HK-2 (cell line): Measurements from ENCODE around the gene FAM120A.
A peak's percentile ranks its signal among the peaks of the same experiment; 100 is the strongest.

Experiments
- DNase-seq: peaks from one replicate; pipeline ENCODE4 v3.0.0-alpha.2; 2018; ENCODE audit not compliant: unreplicated experiment

Gene FAM120A

GRCh38 chr9:93451849-93452709 lies 594 bp downstream of the FAM120A start:
- DNase-seq, result peak; percentile 67

GRCh38 chr9:93452710-93453046 lies 1.2 kb downstream of the FAM120A start:
- peak; percentile 28 for DNase-seq

GRCh38 chr9:93453047-93453914 lies 1.8 kb downstream of the FAM120A start, which contains the start of gene FAM120AOS:
TSS of gene FAM120AOS (minus strand) at chr9:93453581. CDS start at chr9:93452709, 872 bp downstream.
- DNase-seq, result peak; percentile 92

- no peak for DNase-seq
Observed at GRCh38 chr9:93456022-93456421, 4.5 kb downstream of the FAM120A start.

GRCh38 chr9:93456504-93456903 lies 5.0 kb downstream of the FAM120A start:
- DNase-seq, result no peak

GRCh38 chr9:93457006-93457405 lies 5.5 kb downstream of the FAM120A start:
- no peak for DNase-seq

- DNase-seq, result no peak
Observed at GRCh38 chr9:93458712-93459111, 7.2 kb downstream of the FAM120A start.

GRCh38 chr9:93459432-93459847 lies 8.0 kb downstream of the FAM120A start:
- no peak for DNase-seq

GRCh38 chr9:93460689-93461413 lies 9.4 kb downstream of the FAM120A start:
- no peak for DNase-seq

- no peak for DNase-seq
Observed at GRCh38 chr9:93461414-93461743, 9.9 kb downstream of the FAM120A start.

- no peak for DNase-seq
Observed at GRCh38 chr9:93461821-93462220, 10.3 kb downstream of the FAM120A start.

- no peak for DNase-seq
Observed at GRCh38 chr9:93463638-93464248, 12.3 kb downstream of the FAM120A start.

GRCh38 chr9:93464395-93464794 lies 12.9 kb downstream of the FAM120A start:
- no peak for DNase-seq

- DNase-seq, result no peak
Observed at GRCh38 chr9:93464876-93465275, 13.4 kb downstream of the FAM120A start.

- DNase-seq, result no peak
Observed at GRCh38 chr9:93465855-93466254, 14.4 kb downstream of the FAM120A start.

- DNase-seq, result no peak
Observed at GRCh38 chr9:93466416-93467061, 15.1 kb downstream of the FAM120A start.

- no peak for DNase-seq
Observed at GRCh38 chr9:93467062-93467416, 15.6 kb downstream of the FAM120A start.

GRCh38 chr9:93467462-93467861 lies 16.0 kb downstream of the FAM120A start:
- DNase-seq, result no peak

GRCh38 chr9:93468763-93469456 lies 17.4 kb downstream of the FAM120A start:
- no peak for DNase-seq

GRCh38 chr9:93470391-93470790 lies 18.9 kb downstream of the FAM120A start:
- no peak for DNase-seq

GRCh38 chr9:93471124-93471523 lies 19.6 kb downstream of the FAM120A start:
- no peak for DNase-seq
